HG03342 (cell line): ENCODE measurements around the gene LRFN2.

Experiments
- ATAC-seq: cut with Tn5 transposase; IDR thresholded peaks from one replicate; pipeline ENCODE4 v1.9.1; 2021; ENCODE audit warnings: mild to moderate bottlenecking, moderate library complexity; ENCODE audit not compliant: unreplicated experiment

The LRFN2 gene

GRCh38 chr6:40353197-40353966 lies 233.8 kb downstream of the LRFN2 start:
- ATAC-seq, result no peak

GRCh38 chr6:40352527-40353170 lies 234.5 kb downstream of the LRFN2 start:
- ATAC-seq, result no peak

GRCh38 chr6:40352006-40352405 lies 235.2 kb downstream of the LRFN2 start:
- no peak for ATAC-seq

DNA sequence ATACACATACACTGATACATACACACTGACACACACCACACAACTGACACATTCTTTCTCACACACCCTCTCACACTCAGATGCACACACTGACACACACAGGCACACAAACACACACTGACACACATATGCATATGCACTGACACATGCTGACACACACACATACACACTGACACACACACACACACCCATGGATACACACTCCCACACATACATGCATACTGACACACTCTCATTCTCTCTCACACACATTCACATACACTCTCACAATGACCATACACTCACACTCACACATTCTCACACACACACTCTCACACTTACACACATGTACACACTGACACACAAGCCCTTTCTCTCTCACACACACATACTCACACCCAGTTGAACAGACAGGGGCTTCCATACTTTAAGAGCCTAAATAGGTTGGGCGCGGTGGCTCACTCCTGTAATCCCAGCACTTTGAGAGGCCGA lies 236.4 kb downstream of the LRFN2 start:
- no peak for ATAC-seq

DNA sequence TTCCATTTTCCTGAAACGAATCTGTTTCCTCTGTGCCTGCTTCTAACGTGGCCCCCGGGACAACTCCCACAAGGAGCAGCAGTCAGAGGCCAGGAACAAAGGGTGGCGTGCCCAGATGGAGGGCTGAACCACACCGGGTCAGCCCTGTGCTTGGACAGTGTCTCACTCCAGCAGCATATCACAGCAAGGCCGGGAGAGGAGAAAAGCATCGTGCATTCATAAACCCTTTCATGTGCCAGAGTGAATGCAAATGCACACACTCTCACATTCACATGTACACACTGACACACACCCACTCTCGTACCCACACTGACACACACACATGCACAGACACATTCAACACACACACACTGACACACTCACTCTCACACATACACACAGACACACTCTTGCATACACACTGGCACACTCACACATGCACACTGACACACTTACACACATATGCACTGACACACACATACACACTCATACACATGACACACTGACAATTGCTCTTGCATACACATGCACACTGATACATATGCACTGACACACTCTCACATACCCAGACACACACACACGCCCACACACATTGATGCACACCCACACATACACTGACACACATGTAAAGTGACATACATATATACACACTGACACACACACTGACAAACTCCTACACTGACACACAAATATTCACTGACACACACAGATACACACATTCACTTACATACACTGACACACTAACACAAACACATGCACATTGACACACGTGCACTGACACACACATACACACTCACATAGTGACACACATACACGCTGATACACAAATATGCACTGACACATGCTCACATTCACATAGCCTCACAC lies 237.0 kb downstream of the LRFN2 start:
- no peak for ATAC-seq

DNA sequence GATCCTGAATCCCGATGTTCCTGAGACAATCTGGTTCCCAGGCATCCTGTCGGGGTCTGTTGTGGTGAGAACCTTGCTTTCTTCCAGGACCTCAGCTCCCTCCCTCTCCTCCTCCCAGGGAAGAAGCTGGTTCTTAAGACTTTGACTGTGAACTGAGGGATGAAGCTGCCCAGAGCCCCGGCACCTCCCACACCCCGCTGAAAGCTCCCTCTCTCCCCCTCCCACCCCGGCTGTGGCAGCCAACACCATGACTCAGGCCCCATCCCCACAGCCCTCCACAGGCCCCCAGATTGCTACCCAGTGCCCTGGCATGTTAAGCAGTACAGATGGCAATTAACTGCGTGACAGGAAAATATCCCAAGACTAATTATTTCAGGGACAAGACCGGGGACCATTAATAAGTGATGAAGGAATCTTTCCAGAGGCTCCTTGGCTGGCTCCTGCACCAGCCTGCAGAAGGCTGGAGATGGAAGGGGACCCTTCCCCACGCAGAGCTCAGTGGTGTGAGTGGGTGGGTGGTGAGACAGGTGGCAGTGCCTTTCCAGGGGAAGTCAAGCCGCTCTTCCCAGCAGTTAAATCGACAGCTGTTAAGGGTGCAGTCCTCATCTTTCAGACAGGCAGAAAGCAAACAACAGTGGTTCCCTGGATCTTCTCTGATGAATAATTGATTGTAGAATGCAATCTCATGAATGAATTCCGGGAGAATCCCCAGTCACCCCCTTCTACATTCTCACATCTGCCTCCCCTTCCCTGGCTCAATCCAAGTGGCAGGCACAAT lies 237.9 kb downstream of the LRFN2 start:
- ATAC-seq, result no peak

DNA sequence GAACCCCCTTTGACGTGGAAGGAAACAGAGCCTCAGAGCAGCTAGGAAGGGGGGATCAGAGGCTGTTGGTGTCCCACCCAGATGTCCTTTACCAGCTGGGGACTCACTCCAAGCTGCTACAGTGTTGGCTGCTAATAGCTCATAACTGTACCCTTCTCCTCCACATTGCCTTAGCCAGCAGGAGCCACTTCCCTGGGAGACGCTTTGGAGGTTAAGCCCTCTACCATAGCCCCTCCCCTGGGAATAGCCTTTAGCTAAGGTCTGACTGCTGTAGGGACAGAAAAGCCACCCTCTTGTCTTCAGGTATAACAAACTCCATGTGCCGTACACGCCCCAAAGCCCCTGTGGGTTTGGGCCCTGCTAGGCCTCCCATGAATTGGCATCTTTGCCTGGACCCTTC lies 238.6 kb downstream of the LRFN2 start:
- ATAC-seq, result no peak

DNA sequence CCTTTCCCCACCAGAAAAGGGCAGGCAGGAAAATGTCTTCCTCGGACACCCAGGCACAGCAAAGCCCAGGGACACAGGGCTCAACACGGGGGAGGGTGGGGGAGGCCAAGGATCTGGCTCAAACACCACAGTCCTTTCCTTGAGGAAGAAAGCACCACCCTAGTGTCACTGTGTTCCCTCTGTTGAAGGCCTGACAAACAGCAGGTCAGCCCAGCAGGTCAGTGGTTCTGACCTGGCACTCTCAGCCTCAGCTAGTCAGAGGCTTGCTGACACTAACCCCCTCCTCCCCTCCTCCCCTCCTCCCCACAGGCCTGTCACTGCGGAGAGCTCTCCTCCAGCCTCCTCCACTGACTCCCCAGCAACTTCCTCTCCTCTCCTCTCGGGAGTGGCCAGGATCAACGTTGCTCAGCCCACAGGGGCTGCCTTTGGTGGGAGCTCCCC lies 239.6 kb downstream of the LRFN2 start:
- no peak for ATAC-seq

DNA sequence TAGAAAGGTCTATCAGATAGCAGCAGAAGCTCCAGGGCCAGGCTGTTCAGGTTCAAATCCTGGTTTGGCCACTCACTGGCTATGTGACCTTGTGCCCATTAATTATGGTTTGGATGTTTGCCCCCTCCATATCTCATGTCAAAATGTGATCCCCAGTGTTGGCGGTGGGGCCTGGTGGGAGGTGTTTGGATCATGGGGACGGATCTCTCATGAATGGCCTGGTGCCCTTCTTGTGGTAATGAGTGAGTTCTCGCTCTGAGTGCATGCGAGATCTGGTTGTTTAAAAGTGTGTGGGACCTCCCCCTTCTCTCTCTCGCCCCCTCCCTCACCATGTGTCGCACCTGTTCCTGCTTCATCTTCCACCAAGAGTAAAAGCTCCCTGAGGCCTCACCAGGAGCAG lies 240.9 kb downstream of the LRFN2 start:
- ATAC-seq, result no peak

GRCh38 chr6:40344566-40345167 lies 242.5 kb downstream of the LRFN2 start:
- ATAC-seq, result no peak

- ATAC-seq, result no peak
Measured at GRCh38 chr6:40343877-40344565, 243.1 kb downstream of the LRFN2 start.

DNA sequence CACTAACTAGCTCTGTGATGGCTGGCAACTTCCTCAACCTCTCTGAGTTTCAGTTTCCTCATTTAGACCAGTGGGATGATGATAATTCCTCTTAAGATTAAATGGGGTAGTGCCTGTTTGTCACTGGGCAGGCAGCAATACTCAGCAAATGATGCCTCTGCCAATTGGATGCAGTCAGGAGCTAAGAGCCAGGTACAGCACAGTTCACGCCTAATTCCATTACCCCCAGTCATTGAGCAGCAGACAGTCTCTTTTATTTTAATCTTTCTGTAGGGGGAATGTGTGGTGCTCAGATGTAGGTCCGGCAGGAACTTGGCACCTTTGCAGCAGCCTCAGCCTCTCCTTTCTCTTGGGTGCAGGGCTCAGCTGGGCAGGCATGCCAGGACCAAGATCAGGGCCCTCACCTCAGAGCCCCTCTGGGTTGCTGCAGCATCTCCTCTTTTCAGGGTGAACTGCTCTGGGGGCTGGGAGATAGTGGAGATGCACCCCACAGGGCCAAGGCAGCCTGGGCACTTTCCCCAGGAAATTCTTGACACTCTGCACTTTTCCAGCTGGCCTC lies 243.8 kb downstream of the LRFN2 start:
- no peak for ATAC-seq

GRCh38 chr6:40342723-40343122 lies 244.4 kb downstream of the LRFN2 start:
- no peak for ATAC-seq

GRCh38 chr6:40341726-40342125 lies 245.4 kb downstream of the LRFN2 start:
- no peak for ATAC-seq
